Measurements from ENCODE around the gene TMEM130. TPM values are rescaled to one million over a fixed set of nuclear protein-coding genes. Genes with fewer than 3 reads are reported as not detected.

TMEM130 gene
- total and polyA plus RNA-seq, 9 of the 15 experiments (the other 6 are each of a cell fraction or from before 2014, with no cell fraction given): 0.07 TPM; not detected in 8

DNA sequence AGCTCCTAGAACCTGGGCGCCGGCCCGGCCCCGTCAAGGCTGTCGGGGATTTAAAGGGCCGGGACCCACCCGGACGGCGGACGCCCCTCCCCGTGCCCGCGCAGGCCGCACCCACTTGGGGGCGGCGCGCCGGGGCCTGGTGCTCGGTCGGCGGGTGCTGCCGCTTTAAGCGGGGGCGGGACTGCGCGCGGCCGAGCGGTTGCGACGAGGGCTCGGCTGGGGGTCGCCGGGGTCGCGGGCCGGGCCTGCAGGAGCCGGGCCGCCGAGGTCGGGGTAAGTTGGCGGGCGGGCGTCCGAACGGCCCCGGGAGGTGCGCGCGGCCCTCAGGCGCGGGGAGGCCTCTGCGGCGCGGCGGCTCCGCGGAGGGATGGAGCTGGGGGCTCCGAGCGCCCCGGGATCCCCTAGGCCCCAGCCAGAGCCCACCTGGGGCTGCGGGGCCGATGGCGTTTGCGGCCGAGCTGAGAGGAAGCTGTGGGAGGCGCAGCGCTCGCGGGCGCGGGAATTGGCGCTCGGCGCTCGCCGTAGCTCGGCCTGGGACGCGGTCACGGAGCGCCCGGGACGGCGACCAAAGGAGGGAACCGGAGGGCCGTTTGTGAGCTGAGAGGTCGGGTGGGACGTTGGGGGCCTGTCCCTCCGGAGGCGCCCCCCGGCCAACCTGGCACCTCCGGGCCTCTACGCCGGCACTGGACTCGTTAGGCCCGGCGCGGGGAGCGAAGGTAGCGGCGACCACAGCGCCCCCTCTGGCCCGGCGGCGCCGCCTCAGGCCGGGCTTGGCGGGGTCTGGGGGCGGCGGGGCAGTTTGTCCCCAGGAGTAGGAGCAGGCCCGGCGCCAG lies 8.8 kb upstream of the TMEM130 start, which contains the start of gene TRRAP (continued):
- TF ChIP-seq, protein P1, sequence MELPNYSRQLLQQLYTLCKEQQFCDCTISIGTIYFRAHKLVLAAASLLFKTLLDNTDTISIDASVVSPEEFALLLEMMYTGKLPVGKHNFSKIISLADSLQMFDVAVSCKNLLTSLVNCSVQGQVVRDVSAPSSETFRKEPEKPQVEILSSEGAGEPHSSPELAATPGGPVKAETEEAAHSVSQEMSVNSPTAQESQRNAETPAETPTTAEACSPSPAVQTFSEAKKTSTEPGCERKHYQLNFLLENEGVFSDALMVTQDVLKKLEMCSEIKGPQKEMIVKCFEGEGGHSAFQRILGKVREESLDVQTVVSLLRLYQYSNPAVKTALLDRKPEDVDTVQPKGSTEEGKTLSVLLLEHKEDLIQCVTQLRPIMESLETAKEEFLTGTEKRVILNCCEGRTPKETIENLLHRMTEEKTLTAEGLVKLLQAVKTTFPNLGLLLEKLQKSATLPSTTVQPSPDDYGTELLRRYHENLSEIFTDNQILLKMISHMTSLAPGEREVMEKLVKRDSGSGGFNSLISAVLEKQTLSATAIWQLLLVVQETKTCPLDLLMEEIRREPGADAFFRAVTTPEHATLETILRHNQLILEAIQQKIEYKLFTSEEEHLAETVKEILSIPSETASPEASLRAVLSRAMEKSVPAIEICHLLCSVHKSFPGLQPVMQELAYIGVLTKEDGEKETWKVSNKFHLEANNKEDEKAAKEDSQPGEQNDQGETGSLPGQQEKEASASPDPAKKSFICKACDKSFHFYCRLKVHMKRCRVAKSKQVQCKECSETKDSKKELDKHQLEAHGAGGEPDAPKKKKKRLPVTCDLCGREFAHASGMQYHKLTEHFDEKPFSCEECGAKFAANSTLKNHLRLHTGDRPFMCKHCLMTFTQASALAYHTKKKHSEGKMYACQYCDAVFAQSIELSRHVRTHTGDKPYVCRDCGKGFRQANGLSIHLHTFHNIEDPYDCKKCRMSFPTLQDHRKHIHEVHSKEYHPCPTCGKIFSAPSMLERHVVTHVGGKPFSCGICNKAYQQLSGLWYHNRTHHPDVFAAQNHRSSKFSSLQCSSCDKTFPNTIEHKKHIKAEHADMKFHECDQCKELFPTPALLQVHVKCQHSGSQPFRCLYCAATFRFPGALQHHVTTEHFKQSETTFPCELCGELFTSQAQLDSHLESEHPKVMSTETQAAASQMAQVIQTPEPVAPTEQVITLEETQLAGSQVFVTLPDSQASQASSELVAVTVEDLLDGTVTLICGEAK (IDR thresholded peaks at IDR 0.05): peak; percentile 50; the same call in 1 of the 2 replicates
- TF ChIP-seq, protein P1 (CRISPR knock-in tag; IDR thresholded peaks at IDR 0.05): no peak
- TF ChIP-seq MCM2 (IDR thresholded peaks at IDR 0.05; ENCODE audit: low read depth): no peak
- TF ChIP-seq, protein P2, sequence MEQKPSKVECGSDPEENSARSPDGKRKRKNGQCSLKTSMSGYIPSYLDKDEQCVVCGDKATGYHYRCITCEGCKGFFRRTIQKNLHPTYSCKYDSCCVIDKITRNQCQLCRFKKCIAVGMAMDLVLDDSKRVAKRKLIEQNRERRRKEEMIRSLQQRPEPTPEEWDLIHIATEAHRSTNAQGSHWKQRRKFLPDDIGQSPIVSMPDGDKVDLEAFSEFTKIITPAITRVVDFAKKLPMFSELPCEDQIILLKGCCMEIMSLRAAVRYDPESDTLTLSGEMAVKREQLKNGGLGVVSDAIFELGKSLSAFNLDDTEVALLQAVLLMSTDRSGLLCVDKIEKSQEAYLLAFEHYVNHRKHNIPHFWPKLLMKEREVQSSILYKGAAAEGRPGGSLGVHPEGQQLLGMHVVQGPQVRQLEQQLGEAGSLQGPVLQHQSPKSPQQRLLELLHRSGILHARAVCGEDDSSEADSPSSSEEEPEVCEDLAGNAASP (IDR thresholded peaks at IDR 0.05): no peak
- TF ChIP-seq MEF2A (IDR thresholded peaks at IDR 0.05; ENCODE audit: control insufficient read depth, low read depth, low read length): peak; percentile 8; the same call in 1 of the 2 replicates
- TF ChIP-seq ASH1L (IDR thresholded peaks at IDR 0.05; ENCODE audit: borderline replicate concordance, low read depth, partially characterized antibody): no peak
- no peak for TF ChIP-seq SIX5 (IDR thresholded peaks at IDR 0.05; ENCODE audit: borderline replicate concordance in 1 of 2, insufficient read depth in 1 of 2, low read depth in 1 of 2, low read length in 2 of 2)
- no peak for TF ChIP-seq FOS (IDR thresholded peaks at IDR 0.05; ENCODE audit: extremely low read depth, insufficient read length)
- peak; percentile 77 for TF ChIP-seq SNIP1 (IDR thresholded peaks at IDR 0.05; ENCODE audit: low read depth)
- peak; percentile 73; the same call in 1 of the 2 replicates for TF ChIP-seq ATF7 (IDR thresholded peaks at IDR 0.05)
- TF ChIP-seq ZNF212 (CRISPR knock-in tag; IDR thresholded peaks at IDR 0.05): 0 out of 2 replicates have a peak, but pooled peaks have one; percentile 28
- TF ChIP-seq GABPB2 (CRISPR knock-in tag; conservative IDR thresholded peaks at IDR 0.05): no peak
- TF ChIP-seq, protein P3, sequence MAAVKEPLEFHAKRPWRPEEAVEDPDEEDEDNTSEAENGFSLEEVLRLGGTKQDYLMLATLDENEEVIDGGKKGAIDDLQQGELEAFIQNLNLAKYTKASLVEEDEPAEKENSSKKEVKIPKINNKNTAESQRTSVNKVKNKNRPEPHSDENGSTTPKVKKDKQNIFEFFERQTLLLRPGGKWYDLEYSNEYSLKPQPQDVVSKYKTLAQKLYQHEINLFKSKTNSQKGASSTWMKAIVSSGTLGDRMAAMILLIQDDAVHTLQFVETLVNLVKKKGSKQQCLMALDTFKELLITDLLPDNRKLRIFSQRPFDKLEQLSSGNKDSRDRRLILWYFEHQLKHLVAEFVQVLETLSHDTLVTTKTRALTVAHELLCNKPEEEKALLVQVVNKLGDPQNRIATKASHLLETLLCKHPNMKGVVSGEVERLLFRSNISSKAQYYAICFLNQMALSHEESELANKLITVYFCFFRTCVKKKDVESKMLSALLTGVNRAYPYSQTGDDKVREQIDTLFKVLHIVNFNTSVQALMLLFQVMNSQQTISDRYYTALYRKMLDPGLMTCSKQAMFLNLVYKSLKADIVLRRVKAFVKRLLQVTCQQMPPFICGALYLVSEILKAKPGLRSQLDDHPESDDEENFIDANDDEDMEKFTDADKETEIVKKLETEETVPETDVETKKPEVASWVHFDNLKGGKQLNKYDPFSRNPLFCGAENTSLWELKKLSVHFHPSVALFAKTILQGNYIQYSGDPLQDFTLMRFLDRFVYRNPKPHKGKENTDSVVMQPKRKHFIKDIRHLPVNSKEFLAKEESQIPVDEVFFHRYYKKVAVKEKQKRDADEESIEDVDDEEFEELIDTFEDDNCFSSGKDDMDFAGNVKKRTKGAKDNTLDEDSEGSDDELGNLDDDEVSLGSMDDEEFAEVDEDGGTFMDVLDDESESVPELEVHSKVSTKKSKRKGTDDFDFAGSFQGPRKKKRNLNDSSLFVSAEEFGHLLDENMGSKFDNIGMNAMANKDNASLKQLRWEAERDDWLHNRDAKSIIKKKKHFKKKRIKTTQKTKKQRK (IDR thresholded peaks at IDR 0.05; ENCODE audit: borderline replicate concordance, low read depth, low read length): no peak
- no peak for TF ChIP-seq SMARCA4 (IDR thresholded peaks at IDR 0.05)

Data from K562 (cell line).